ENCODE measurements around the gene WSB1.

The WSB1 gene

DNA sequence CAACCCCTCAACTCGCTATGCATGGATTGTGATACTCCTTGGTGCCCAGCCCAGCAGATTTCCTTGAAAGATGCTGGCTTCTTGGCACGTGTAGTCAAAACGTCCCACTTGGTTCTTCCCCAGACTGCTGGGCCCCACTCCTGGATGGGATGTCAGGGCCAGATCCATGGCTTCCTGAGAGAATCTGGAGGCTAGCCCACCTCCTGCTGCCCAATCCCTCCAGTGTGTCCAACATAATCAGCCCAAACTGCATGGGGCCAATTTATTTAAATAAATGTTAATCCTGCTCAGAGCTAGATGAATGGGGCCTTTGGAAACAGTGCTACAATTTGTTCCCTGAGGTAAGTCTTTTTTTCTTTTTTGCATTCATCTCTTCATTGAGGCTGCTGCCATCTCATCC lies 49.4 kb downstream of the WSB1 start:
- POLR2A ChIA-PET: no interaction called here
- CTCF ChIA-PET: interaction anchor here (0.6 to 4.2 kb wide), 11 partner anchors 9 to 260 kb away, joined by 3 to 17 read pairs (median 3); no protein-coding TSS in a partner anchor
- Histone ChIP-seq H3K4me3 (ENCODE audit: low read depth, low read length) (no peak overlapping the region), H3K4me1 (ENCODE audit: control insufficient read depth, insufficient read depth, low read length) (no peaks in the 10 kb centered on the region; the same call in 1 of the 2 replicates), H3K36me3 (ENCODE audit: control insufficient read depth in 2 of 2, insufficient read depth in 1 of 2, low read length in 2 of 2) (no peaks in the 10 kb centered on the region), H3K9me3 (ENCODE audit: control insufficient read depth, insufficient read depth, low read depth, low read length) (no peaks in the 10 kb centered on the region), H3K27ac (ENCODE audit: extremely low read depth, low read depth, low read length) (no peak overlapping the region)
- TF ChIP-seq, protein P1, sequence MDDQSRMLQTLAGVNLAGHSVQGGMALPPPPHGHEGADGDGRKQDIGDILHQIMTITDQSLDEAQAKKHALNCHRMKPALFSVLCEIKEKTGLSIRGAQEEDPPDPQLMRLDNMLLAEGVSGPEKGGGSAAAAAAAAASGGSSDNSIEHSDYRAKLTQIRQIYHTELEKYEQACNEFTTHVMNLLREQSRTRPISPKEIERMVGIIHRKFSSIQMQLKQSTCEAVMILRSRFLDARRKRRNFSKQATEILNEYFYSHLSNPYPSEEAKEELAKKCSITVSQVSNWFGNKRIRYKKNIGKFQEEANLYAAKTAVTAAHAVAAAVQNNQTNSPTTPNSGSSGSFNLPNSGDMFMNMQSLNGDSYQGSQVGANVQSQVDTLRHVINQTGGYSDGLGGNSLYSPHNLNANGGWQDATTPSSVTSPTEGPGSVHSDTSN (CRISPR knock-in tag; IDR thresholded peaks at IDR 0.05): no peak
- TF ChIP-seq ZBTB21 (tag by site-specific recombination; IDR thresholded peaks at IDR 0.05): no peak
- TF ChIP-seq ZNF221 (tag by site-specific recombination; IDR thresholded peaks at IDR 0.05; ENCODE audit: borderline replicate concordance): no peak
- no peak for TF ChIP-seq ZNF157 (tag by site-specific recombination; IDR thresholded peaks at IDR 0.05)
- no peak for TF ChIP-seq ZNF624 (tag by site-specific recombination; IDR thresholded peaks at IDR 0.05)
- no peak for TF ChIP-seq ZNF768 (tag by site-specific recombination; IDR thresholded peaks at IDR 0.05)
- no peak for TF ChIP-seq ZNF837 (tag by site-specific recombination; IDR thresholded peaks at IDR 0.05)
- TF ChIP-seq, protein P2, sequence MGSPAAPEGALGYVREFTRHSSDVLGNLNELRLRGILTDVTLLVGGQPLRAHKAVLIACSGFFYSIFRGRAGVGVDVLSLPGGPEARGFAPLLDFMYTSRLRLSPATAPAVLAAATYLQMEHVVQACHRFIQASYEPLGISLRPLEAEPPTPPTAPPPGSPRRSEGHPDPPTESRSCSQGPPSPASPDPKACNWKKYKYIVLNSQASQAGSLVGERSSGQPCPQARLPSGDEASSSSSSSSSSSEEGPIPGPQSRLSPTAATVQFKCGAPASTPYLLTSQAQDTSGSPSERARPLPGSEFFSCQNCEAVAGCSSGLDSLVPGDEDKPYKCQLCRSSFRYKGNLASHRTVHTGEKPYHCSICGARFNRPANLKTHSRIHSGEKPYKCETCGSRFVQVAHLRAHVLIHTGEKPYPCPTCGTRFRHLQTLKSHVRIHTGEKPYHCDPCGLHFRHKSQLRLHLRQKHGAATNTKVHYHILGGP (tag by site-specific recombination; IDR thresholded peaks at IDR 0.05): no peak
- TF ChIP-seq YY1 (tag by site-specific recombination; IDR thresholded peaks at IDR 0.05): no peak
- no peak for TF ChIP-seq OSR2 (tag by site-specific recombination; IDR thresholded peaks at IDR 0.05)
- no peak for TF ChIP-seq MZF1 (tag by site-specific recombination; IDR thresholded peaks at IDR 0.05; ENCODE audit: borderline replicate concordance)
- no peak for TF ChIP-seq ZNF426 (tag by site-specific recombination; IDR thresholded peaks at IDR 0.05)
- TF ChIP-seq ZNF777 (tag by site-specific recombination; IDR thresholded peaks at IDR 0.05; ENCODE audit: borderline replicate concordance): no peak

DNA sequence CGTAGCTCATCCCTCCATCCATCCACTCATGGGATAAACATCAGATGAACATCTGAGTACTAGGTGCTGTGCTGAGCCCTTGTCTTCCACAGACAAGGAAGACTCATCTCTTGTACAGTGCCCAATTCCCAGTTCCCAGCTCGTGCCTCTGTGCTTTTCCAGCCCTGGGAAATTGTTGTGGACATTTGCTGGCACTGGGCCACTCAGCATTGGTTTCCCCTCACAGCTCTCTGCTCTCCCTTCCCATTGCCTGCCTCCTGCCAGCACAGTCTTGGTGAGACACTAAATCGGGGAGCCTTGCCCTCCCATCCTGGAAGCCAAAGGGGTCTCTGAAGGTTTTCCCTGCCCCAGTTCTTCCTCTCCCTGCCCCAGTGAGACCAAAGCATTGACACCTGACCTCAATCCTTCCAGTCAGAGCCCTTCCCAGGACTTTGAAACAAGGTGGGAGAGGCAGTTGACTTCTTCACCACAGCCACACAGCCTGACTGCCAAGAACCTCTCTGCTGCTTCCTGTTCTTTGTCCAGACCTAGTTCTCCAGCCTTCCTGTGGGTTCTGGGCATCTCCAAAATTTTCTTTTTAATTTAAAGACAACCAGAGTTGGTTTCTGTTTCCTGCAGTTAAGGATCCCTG lies 50.2 kb downstream of the WSB1 start:
- Histone ChIP-seq H3K9me3 (ENCODE audit: control insufficient read depth, insufficient read depth, low read depth, low read length) (no peaks in the 10 kb centered on the region), H3K4me3 (ENCODE audit: low read depth, low read length) (no peak overlapping the region), H3K4me1 (ENCODE audit: control insufficient read depth, insufficient read depth, low read length) (no peaks in the 10 kb centered on the region; the same call in 1 of the 2 replicates), H3K36me3 (ENCODE audit: control insufficient read depth in 2 of 2, insufficient read depth in 1 of 2, low read length in 2 of 2) (no peaks in the 10 kb centered on the region), H3K27ac (ENCODE audit: extremely low read depth, low read depth, low read length) (no peak overlapping the region)
- POLR2A ChIA-PET: interaction anchor here (0.9 kb wide), 1 partner anchor 50 kb away, joined by 3 read pairs; no protein-coding TSS in a partner anchor
- CTCF ChIA-PET: interaction anchor here (0.6 to 4.2 kb wide), 12 partner anchors 8 to 259 kb away, joined by 3 to 17 read pairs (median 4); no protein-coding TSS in a partner anchor
- TF ChIP-seq, protein P3, sequence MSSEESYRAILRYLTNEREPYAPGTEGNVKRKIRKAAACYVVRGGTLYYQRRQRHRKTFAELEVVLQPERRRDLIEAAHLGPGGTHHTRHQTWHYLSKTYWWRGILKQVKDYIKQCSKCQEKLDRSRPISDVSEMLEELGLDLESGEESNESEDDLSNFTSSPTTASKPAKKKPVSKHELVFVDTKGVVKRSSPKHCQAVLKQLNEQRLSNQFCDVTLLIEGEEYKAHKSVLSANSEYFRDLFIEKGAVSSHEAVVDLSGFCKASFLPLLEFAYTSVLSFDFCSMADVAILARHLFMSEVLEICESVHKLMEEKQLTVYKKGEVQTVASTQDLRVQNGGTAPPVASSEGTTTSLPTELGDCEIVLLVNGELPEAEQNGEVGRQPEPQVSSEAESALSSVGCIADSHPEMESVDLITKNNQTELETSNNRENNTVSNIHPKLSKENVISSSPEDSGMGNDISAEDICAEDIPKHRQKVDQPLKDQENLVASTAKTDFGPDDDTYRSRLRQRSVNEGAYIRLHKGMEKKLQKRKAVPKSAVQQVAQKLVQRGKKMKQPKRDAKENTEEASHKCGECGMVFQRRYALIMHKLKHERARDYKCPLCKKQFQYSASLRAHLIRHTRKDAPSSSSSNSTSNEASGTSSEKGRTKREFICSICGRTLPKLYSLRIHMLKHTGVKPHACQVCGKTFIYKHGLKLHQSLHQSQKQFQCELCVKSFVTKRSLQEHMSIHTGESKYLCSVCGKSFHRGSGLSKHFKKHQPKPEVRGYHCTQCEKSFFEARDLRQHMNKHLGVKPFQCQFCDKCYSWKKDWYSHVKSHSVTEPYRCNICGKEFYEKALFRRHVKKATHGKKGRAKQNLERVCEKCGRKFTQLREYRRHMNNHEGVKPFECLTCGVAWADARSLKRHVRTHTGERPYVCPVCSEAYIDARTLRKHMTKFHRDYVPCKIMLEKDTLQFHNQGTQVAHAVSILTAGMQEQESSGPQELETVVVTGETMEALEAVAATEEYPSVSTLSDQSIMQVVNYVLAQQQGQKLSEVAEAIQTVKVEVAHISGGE (tag by site-specific recombination; conservative IDR thresholded peaks at IDR 0.05; ENCODE audit: low read depth): no peak
- TF ChIP-seq ZNF221 (tag by site-specific recombination; IDR thresholded peaks at IDR 0.05; ENCODE audit: borderline replicate concordance) (no peak), ZNF175 (tag by site-specific recombination; IDR thresholded peaks at IDR 0.05) (no peak), ZNF311 (tag by site-specific recombination; IDR thresholded peaks at IDR 0.05; ENCODE audit: borderline replicate concordance) (no peak)
- TF ChIP-seq, protein P4, sequence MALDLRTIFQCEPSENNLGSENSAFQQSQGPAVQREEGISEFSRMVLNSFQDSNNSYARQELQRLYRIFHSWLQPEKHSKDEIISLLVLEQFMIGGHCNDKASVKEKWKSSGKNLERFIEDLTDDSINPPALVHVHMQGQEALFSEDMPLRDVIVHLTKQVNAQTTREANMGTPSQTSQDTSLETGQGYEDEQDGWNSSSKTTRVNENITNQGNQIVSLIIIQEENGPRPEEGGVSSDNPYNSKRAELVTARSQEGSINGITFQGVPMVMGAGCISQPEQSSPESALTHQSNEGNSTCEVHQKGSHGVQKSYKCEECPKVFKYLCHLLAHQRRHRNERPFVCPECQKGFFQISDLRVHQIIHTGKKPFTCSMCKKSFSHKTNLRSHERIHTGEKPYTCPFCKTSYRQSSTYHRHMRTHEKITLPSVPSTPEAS (tag by site-specific recombination; IDR thresholded peaks at IDR 0.05): no peak

Data from HEK293 (cell line).